Upper lobe of right lung (tissue), 1 donor: ENCODE data around the gene SGCA. TPM values are rescaled to one million over a fixed set of nuclear protein-coding genes. Genes with fewer than 3 reads are reported as not detected.

ENCODE experiments used
- ATAC-seq: fragments of 200-7000 bp; cut with Tn5 transposase; one replicate; pipeline ENCODE4 v1.9.1; 2020; ENCODE audit warnings: mild to moderate bottlenecking, moderate library complexity
- DNase-seq: peaks from one replicate; pipeline ENCODE4 v3.0.0-alpha.2; 2020
- H3K27ac ChIP-seq: fragments of 200-600 bp; one replicate; pipeline ENCODE4 v1.8.0; 2022
- H3K27me3 ChIP-seq: fragments of 200-600 bp; one replicate; pipeline ENCODE4 v1.8.0; 2022; ENCODE audit warnings: mild to moderate bottlenecking
- H3K36me3 ChIP-seq: fragments of 200-600 bp; one replicate; pipeline ENCODE4 v1.8.0; 2022
- H3K4me1 ChIP-seq: fragments of 200-600 bp; one replicate; pipeline ENCODE4 v1.8.0; 2022
- H3K4me3 ChIP-seq: fragments of 200-600 bp; one replicate; pipeline ENCODE4 v1.8.0; 2022; ENCODE audit warnings: mild to moderate bottlenecking
- H3K9me3 ChIP-seq: fragments of 200-600 bp; one replicate; pipeline ENCODE4 v1.8.0; 2022
- CTCF ChIP-seq: fragments of 200-600 bp; IDR thresholded peaks from one replicate; pipeline ENCODE4 v1.8.0; 2022; ENCODE audit warnings: antibody characterized with exemption
- intact Hi-C: fragments of 100-400 bp; cut with DNase I; formaldehyde crosslinking; loops from one replicate; pipeline ENCODE4 v1.11.0; 2022
- total RNA-seq: library from RNA; stranded (reverse); fragmentation: NEBNext Ultra II Directional; extraction: Animal tissue kit (Norgen Biotek cat#: 25700); gene quantifications from one replicate; pipeline ENCODE4 v1.2.1, GENCODE V29; 2021
- donor health status: DM: no; HTN: yes; CAD: no; lungs with severe emphysema.

Gene SGCA
- total RNA-seq, 1 donor from 2014 or later, result 27.8 TPM

DNA sequence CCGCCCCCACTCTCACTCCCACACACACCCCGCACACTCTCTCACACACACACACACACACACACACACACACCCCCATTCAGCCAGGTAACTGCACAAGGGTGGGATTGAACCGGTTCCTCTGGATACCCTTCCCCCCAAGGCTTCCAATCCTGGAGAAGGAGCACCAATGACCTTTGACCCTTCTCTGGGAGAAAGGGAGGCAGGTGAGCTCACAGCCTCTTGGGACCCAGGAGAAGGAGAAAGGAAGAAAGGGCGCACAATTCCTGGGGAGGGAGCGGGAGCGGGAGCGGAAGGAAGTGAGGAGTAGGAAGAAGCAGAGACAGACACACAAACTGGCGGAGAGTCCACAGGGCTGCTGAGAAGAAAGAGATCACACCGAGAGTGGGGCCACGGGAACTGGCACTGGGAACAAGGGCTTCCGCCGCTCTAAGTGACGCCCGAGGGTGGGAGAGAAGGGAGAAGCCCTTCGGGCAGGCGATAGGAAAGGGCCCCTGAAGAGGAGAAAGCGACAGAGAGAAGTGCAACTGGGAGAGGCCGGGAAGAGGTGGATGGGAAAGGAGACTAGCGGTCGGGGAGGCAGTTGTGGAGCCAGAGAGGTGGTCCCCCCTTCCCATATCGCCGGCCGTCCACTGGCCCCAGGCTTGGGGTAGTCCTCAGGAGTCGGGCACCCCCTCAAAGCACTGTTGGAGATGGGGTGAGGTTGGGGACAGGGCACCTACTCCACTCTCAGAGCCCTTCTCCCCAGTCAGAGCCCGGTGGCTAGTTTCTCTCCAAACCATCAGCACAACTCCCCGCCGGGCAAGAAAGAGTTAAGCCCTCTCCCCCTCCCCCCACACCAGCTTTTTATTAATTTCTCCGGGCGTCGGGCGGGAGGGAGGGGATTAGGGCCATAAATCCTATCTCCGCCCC lies 37.1 kb upstream of the SGCA start:
- TF ChIP-seq CTCF, result no peak
- Histone ChIP-seq H3K4me3 (peak overlapping the region; percentile 37), H3K27me3 (peaks cover 5% of the 10 kb centered on the region), H3K4me1 (peaks cover 22% of the 10 kb centered on the region), H3K9me3 (no peaks in the 10 kb centered on the region), H3K36me3 (no peaks in the 10 kb centered on the region), H3K27ac (peak overlapping the region; percentile 36)
- DNase-seq (peak; percentile 58), ATAC-seq (peak; percentile 12)
- intact Hi-C loops, result no loop called here

DNA sequence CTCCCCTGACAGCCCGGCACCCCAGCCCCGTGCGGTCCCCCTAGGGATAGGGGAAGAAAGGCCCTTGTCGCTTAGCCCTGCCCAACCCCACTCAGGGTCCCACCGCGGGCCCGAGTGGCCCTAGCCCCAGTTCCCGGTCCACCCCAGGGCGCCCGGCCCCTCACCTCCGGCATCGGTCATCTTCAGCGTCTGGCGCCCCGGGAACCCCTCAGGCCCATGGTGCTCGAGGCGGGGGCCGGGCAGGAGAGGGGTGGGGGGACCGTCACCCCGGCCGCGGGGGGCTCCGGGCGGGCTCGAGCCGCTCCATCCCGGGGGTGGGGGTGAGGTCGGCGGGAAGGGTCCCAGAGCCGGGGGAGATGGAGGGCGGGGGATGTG lies 36.5 kb upstream of the SGCA start:
- DNase-seq (peak; percentile 68), ATAC-seq (peak; percentile 1)
- Histone ChIP-seq H3K27ac (peak overlapping the region; percentile 36), H3K9me3 (no peaks in the 10 kb centered on the region), H3K4me1 (peaks cover 18% of the 10 kb centered on the region), H3K4me3 (peak overlapping the region; percentile 37), H3K27me3 (peaks cover 5% of the 10 kb centered on the region), H3K36me3 (peaks cover under 1% of the 10 kb centered on the region)
- intact Hi-C loops, result no loop called here
- no peak for TF ChIP-seq CTCF

DNA sequence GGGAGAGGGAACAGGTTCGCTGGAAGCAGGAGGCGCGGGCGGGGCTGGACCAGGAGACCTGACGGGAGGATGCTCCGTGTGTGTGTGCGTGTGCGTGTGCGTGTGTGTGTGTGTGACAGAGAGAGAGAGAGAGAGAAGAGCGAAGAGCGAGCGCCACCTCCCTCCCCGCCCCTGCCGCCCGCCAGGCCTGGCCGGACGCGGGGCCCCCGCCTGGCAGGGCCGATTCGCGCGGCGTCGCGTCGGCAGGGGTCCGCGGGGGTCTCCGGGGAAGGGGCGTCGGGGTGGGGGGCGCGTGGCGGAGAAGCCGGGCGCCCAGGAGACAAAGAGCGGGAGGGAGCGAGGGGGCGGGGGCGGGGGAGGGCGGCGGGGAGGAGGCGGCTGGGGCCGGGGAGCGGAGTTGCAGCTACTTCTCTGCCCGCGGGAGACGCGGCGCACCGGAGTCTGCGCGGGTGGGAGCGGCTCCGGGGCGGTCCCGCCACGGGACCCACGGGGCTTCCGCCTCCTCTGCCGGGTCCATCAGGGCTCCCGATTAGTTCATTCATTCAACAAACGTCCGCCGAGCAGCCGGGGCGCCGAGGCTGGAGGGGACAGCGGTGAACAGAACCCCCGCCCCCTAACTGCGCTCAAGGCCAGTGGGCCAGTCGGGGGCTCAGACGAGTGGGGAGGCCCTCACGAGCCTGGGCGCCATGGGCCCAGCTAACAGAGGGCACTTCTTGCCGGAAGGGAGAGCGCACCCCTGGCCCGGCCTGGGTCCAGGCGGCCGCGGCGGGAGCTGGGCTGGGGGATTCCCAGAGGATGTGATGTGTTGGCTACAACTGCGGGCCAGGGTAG lies 35.9 kb upstream of the SGCA start, which contains the start of gene SAMD14:
TSS of gene SAMD14 (minus strand) at position 433 of the 831 bp plus-strand sequence. CDS start 5,201 bp downstream, outside the sequence.
- Histone ChIP-seq H3K36me3 (peaks cover 6% of the 10 kb centered on the region), H3K27ac (peak within 1 kb of the TSS; percentile 36), H3K9me3 (no peaks in the 10 kb centered on the region), H3K27me3 (peaks cover 5% of the 10 kb centered on the region), H3K4me1 (peaks cover 18% of the 10 kb centered on the region), H3K4me3 (peak within 1 kb of the TSS; percentile 37)
- no peak for TF ChIP-seq CTCF
- intact Hi-C loops, result no loop called here
- ATAC-seq, result peak; percentile 55
- peak; percentile 69 for DNase-seq

GRCh38 chr17:50130559-50131305 lies 35.1 kb upstream of the SGCA start:
- Histone ChIP-seq H3K4me3 (no peak overlapping the region), H3K4me1 (peaks cover 18% of the 10 kb centered on the region), H3K27ac (no peak overlapping the region), H3K9me3 (no peaks in the 10 kb centered on the region), H3K27me3 (peaks cover 5% of the 10 kb centered on the region), H3K36me3 (peaks cover 14% of the 10 kb centered on the region)
- no peak for TF ChIP-seq CTCF
- intact Hi-C loops, result no loop called here
- no peak for DNase-seq
- no peak for ATAC-seq

- no peak overlapping the region for H3K27ac ChIP-seq
- intact Hi-C loops, result no loop called here
Observed at GRCh38 chr17:50132104-50132794, 33.6 kb upstream of the SGCA start.

More at GRCh38 chr17:50132104-50132794, 33.6 kb upstream of the SGCA start:
- no peak for ATAC-seq
- Histone ChIP-seq H3K27me3 (peaks cover 5% of the 10 kb centered on the region), H3K36me3 (peaks cover 28% of the 10 kb centered on the region), H3K4me3 (no peak overlapping the region), H3K4me1 (peaks cover 18% of the 10 kb centered on the region), H3K9me3 (no peaks in the 10 kb centered on the region)
- no peak for TF ChIP-seq CTCF
- DNase-seq, result no peak
